Pancreas (tissue), 10 donors: ENCODE results near the gene GJD3. TPM values are rescaled to one million over a fixed set of nuclear protein-coding genes. Genes with fewer than 3 reads are reported as not detected.

Experiments used
- ATAC-seq, 4 donors: fragments of 200-7000 bp; cut with Tn5 transposase; one replicate each; pipeline versions ENCODE4 v1.8.0 to v1.9.1; 2020; ENCODE audit warnings: mild to moderate bottlenecking in 4 of 4, moderate library complexity in 4 of 4
- DNase-seq, 6 donors: peaks; one replicate each; pipeline ENCODE4 v3.0.0-alpha.2; 2020
- FAIRE-seq: peaks from 2 replicates; lab custom pipeline; 2012; peaks lifted over from hg19 to GRCh38; lab: Jason Lieb, UNC
- H3K27ac ChIP-seq, 4 donors: fragments of 200-600 bp; sonication (generic); 1 replicate in 3 of 4; 2 replicates in 1 of 4; pipeline versions ENCODE4 v1.5.0 to v1.8.0; 2020
- H3K27me3 ChIP-seq, 4 donors: fragments of 200-600 bp; one replicate each; pipeline ENCODE4 v1.8.0; 2021
- H3K36me3 ChIP-seq, 3 donors: fragments of 200-600 bp; sonication (generic) in 1 of 3; one replicate each; pipeline versions ENCODE4 v1.5.0 to v1.8.0; 2020 to 2021
- H3K4me1 ChIP-seq, 3 donors: fragments of 200-600 bp; one replicate each; pipeline ENCODE4 v1.8.0; 2021
- H3K4me3 ChIP-seq, 4 donors: fragments of 200-600 bp; sonication (generic) in 2 of 4; one replicate each; pipeline versions ENCODE4 v1.5.0 to v1.8.0; 2020 to 2021
- H3K9me3 ChIP-seq, 4 donors: fragments of 200-600 bp; one replicate each; pipeline ENCODE4 v1.8.0; 2021
- CTCF ChIP-seq, 4 donors: fragments of 200-600 bp; sonication (generic) in 3 of 4; IDR thresholded peaks; one replicate each; pipeline versions ENCODE4 v1.5.0 to v1.8.0; 2021; ENCODE audit warnings: antibody characterized with exemption in 4 of 4
- WGBS, 2 donors: extraction: QIAGEN DNeasy Blood & Tissue Kit; methylation state at CpG; one replicate each; pipeline ENCODE4 v1.1.7; 2013; 5-methylcytosine and 5-hydroxymethylcytosine counted together
- intact Hi-C, 3 donors: fragments of 100-400 bp; cut with DNase I; formaldehyde crosslinking; loops; one replicate each; pipeline versions ENCODE4 v1.11.1 to v1.14.2; 2022
- polyA plus RNA-seq, 2 donors: library from polyadenylated mRNA; stranded (reverse); fragments of 200-250 nt; gene quantifications; one replicate each; pipeline ENCODE4 v1.2.3, GENCODE V29; 2013
- total RNA-seq, 6 donors: library from RNA; stranded (reverse); fragmentation: NEBNext Ultra II Directional in 4 of 6; extraction: Animal tissue kit (Norgen Biotek cat#: 25700) in 4 of 6; gene quantifications; one replicate each; pipeline versions ENCODE4 v1.2.1 to v1.2.4, GENCODE V29; 2021 to 2023
- donor health status: healthy with polysubstance abuse.
- donor health status: DM: no; HTN: no; CAD: no; lungs with moderate emphysema.
- donor health status: DM: no; HTN: no; CAD: no.
- donor health status: control.
- donor health status: control.
- donor health status: Bipolar disorder and iron deficiency.
- donor health status: DM: yes; HTN: yes; CAD: no.
- donor health status: DM: no; HTN: no; CAD: no.
- donor health status: DM: no; HTN: no; CAD: no.
- donor health status: DM: yes; HTN: yes; CAD: no.

Gene GJD3
- total and polyA plus RNA-seq, 8 donors = 0.09 to 0.67 (median 0.32) TPM; not detected in 2

GRCh38 chr17:40360091-40360490, 4.4 kb downstream of the GJD3 start:
- Histone ChIP-seq H3K27ac (no peak overlapping the region), H3K27me3 (no peaks in the 10 kb centered on the region), H3K4me3 (no peak overlapping the region), H3K36me3 (no peaks in the 10 kb centered on the region), H3K4me1 (peaks cover 0 to 7% (median 0%) of the 10 kb centered on the region in 3 donors), H3K9me3 (no peaks in the 10 kb centered on the region)
- ATAC-seq (no peak), FAIRE-seq (no peak), DNase-seq (no peak)
- intact Hi-C loops = loop anchor here in 2 of 3 donors (10.0 kb wide), 2 partner anchors 55 to 195 kb away; partner anchors contain the start of gene TOP2A (in 1 of the 2)
- 76 to 81% methylated on average over 8 of the region's 8 CpGs for WGBS, 2 donors
- TF ChIP-seq CTCF (IDR thresholded peaks at IDR 0.05) = no peak

GRCh38 chr17:40358323-40359038, 6.1 kb downstream of the GJD3 start:
- 9% methylated on average over 17 of the region's 17 CpGs for WGBS, 2 donors
- H3K9me3 ChIP-seq = no peaks in the 10 kb centered on the region
- H3K27me3 ChIP-seq = no peaks in the 10 kb centered on the region
- DNase-seq (peak; percentile 73 to 98 (median 88)), ATAC-seq (peak; percentile 66 to 82 (median 76)), FAIRE-seq (peak; percentile 83)
- TF ChIP-seq CTCF (IDR thresholded peaks at IDR 0.05) = peak; percentile 87 to 98 (median 96)
- no peak overlapping the region for H3K27ac ChIP-seq
- intact Hi-C loops = no loop called here
- peaks cover 0 to 3% (median 0%) of the 10 kb centered on the region in 3 donors for H3K4me1 ChIP-seq
- H3K36me3 ChIP-seq = no peaks in the 10 kb centered on the region
- H3K4me3 ChIP-seq = peak overlapping the region in 1 of 4 donors; percentile 12

GRCh38 chr17:40356990-40357881, 7.3 kb downstream of the GJD3 start:
- Histone ChIP-seq H3K9me3 (no peaks in the 10 kb centered on the region), H3K36me3 (peaks cover 0 to 5% (median 2%) of the 10 kb centered on the region in 3 donors), H3K4me3 (no peak overlapping the region), H3K27ac (no peak overlapping the region), H3K4me1 (peaks cover 0 to 3% (median 0%) of the 10 kb centered on the region in 3 donors), H3K27me3 (no peaks in the 10 kb centered on the region)
- FAIRE-seq (no peak), DNase-seq (peak in 2 of 6 donors; percentile 43 to 66), ATAC-seq (no peak)
- intact Hi-C loops = no loop called here
- 61 to 62% methylated on average over 14 to 19 of the region's 19 CpGs for WGBS, 2 donors
- TF ChIP-seq CTCF (IDR thresholded peaks at IDR 0.05) = no peak

- intact Hi-C loops = loop anchor here in 1 of 3 donors (2.0 kb wide), 1 partner anchor 53 kb away; no protein-coding TSS in a partner anchor
- DNase-seq (peak in 1 of 6 donors; percentile 82), FAIRE-seq (no peak), ATAC-seq (no peak)
- no peaks in the 10 kb centered on the region for H3K9me3 ChIP-seq
- no peak overlapping the region for H3K27ac ChIP-seq
- no peak overlapping the region for H3K4me3 ChIP-seq
- H3K27me3 ChIP-seq = no peaks in the 10 kb centered on the region
- WGBS, 2 donors = 75 to 80% methylated on average over 26 to 33 of the region's 33 CpGs
- H3K36me3 ChIP-seq = peaks cover 0 to 10% (median 9%) of the 10 kb centered on the region in 3 donors
- peaks cover 0 to 3% (median 0%) of the 10 kb centered on the region in 3 donors for H3K4me1 ChIP-seq
- TF ChIP-seq CTCF (IDR thresholded peaks at IDR 0.05) = no peak
Observed at GRCh38 chr17:40355804-40356758, 8.5 kb downstream of the GJD3 start.
